Choroid plexus epithelial cell (primary cell): Measurements from ENCODE around the gene CCDC85C.
A peak's percentile ranks its signal among the peaks of the same experiment; 100 is the strongest.

Experiments
- DNase-seq: peaks from one replicate; pipeline ENCODE4 v3.0.0-alpha.2; 2010; ENCODE audit warnings: low read depth
- H3K4me3 ChIP-seq: 2 replicates; pipeline ENCODE4 v1.5.1; 2011; ENCODE audit warnings: low read depth, mild to moderate bottlenecking, control low read depth, low read length, moderate library complexity
- CTCF ChIP-seq: conservative IDR thresholded peaks from 2 replicates; pipeline ENCODE4 v1.5.1; 2011; ENCODE audit warnings: low read depth, mild to moderate bottlenecking, control low read depth, inconsistent platforms, low read length, moderate library complexity

Gene CCDC85C

DNA sequence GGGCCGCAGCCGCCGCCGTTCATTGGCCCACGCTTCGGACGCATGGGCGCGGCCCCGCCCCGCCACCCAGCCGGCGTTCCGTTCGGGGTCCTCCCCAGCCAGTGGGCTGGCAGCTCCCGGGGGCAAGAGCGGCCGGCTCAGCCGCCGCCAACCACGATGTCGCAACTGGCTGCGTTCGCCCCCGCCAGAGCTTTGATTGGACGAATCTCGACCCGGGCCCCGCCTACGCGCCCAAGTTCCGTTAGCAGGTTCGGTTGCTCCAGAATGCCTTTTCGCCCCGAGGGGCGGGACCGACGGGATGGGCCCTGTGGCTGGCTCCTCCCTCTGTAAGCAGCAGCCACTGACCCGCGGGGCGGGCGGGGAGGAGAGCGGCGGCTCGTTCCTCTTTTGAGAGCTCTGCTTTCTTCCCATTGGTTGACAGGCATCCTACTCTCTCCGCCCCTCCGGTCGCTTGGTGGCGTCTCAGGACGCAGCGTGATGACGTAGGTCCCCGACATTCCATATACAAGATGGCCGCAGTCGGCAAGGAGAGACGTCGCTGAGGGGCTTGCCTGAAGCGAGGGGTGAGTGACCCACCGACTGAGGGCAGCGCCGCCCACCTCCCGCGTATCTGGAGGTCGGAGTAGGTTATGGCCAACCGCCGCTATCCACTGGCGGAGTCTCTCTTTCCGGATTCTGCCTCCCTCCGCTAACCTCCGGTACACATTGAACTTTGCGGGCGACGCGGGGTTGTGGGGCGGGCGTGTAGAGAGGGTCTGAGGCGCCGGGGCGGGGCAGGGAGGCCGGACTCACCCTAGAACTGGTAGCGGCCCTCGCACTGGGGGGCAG lies 122.9 kb downstream of the CCDC85C start, which contains the start of gene CCNK:
Gene CCNK (plus strand): TSS at position 493 of the 828 bp plus-strand sequence. CDS start 11,269 bp downstream, outside the sequence.
- H3K4me3 ChIP-seq, result peak within 1 kb of the TSS; percentile 92
- TF ChIP-seq CTCF, result no peak
- peak; percentile 100 for DNase-seq

GRCh38 chr14:99479906-99480869 lies 123.8 kb downstream of the CCDC85C start, which contains the start of gene SETD3:
Gene SETD3, minus strand, starts transcription at chr14:99480859. Its CDS starts 15,054 bp downstream, at chr14:99465805.
- peak; percentile 65 for DNase-seq
- H3K4me3 ChIP-seq, result peak within 1 kb of the TSS; percentile 92
- TF ChIP-seq CTCF, result peak; percentile 31

- DNase-seq, result peak; percentile 21
- TF ChIP-seq CTCF, result no peak
- H3K4me3 ChIP-seq, result peak overlapping the region; percentile 92
Measured at GRCh38 chr14:99479160-99479905, 124.7 kb downstream of the CCDC85C start.

GRCh38 chr14:99478128-99478527 lies 125.9 kb downstream of the CCDC85C start:
- no peak for TF ChIP-seq CTCF
- no peak overlapping the region for H3K4me3 ChIP-seq
- no peak for DNase-seq

DNA sequence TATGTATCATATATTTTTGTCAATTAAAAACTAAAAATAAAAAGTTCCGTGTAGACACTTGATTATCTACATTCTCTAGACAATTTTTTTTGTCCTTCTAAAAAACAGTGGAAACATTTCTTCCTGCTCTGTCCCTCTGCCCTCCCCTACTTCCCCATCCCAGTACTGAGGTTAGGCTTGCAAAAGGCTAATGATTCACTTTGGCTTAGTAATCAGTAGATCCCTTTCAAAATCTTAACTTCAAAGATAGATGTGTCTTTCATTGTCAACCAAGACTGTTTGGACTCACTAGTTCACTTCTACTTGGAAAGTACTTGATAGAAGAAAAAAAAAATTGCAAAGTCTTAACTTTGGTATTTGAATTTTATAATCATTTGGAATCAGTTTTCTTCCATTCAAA lies 127.1 kb downstream of the CCDC85C start:
- no peak overlapping the region for H3K4me3 ChIP-seq
- TF ChIP-seq CTCF, result no peak
- peak; percentile 9 for DNase-seq

DNA sequence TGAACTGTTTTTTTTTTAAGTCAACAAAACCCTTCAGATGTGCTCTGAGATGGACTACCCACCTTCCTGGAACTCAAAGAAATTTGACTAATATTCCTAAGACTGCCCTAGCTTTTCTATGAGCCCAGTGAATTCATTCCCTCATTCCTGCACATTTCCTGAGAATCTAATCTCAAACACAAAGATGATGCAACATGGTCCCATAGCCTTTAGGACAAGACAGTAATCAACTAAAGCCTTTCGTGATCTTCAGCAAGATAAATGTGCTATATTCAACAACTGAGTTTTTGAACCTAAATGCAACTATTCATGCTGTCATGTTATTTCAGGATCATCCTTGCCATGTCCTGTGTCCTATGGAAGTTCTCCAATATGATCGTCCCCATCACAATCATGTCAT lies 128.3 kb downstream of the CCDC85C start:
- H3K4me3 ChIP-seq, result no peak overlapping the region
- no peak for DNase-seq
- no peak for TF ChIP-seq CTCF
